ENCODE results near the gene ZMYM2.

GRCh38 chr13:20131057-20131832 lies 172.7 kb downstream of the ZMYM2 start:
- TF ChIP-seq CTCF (IDR thresholded peaks at IDR 0.05; ENCODE audit: low read length), result no peak
- TF ChIP-seq EZH2 (IDR thresholded peaks at IDR 0.05; ENCODE audit: borderline replicate concordance, low read length), result no peak

Measured in OCI-LY1 (cell line).